Stimulated activated CD8-positive, alpha-beta memory T cell treated with anti-CD3 and anti-CD28 coated beads, Interleukin-12 subunit alpha, Interleukin-12 subunit beta, amount 100 ng/mL, for 1 hour (primary cell): Measurements from ENCODE around the gene MYL7.

ENCODE experiments used
- DNase-seq: peaks from one replicate; pipeline ENCODE4 v3.0.0-alpha.2; 2020; ENCODE audit warnings: low read depth

MYL7 gene

GRCh38 chr7:44099669-44100068 lies 41.5 kb downstream of the MYL7 start:
- DNase-seq: no peak

GRCh38 chr7:44098092-44099068 lies 42.8 kb downstream of the MYL7 start:
- no peak for DNase-seq

DNA sequence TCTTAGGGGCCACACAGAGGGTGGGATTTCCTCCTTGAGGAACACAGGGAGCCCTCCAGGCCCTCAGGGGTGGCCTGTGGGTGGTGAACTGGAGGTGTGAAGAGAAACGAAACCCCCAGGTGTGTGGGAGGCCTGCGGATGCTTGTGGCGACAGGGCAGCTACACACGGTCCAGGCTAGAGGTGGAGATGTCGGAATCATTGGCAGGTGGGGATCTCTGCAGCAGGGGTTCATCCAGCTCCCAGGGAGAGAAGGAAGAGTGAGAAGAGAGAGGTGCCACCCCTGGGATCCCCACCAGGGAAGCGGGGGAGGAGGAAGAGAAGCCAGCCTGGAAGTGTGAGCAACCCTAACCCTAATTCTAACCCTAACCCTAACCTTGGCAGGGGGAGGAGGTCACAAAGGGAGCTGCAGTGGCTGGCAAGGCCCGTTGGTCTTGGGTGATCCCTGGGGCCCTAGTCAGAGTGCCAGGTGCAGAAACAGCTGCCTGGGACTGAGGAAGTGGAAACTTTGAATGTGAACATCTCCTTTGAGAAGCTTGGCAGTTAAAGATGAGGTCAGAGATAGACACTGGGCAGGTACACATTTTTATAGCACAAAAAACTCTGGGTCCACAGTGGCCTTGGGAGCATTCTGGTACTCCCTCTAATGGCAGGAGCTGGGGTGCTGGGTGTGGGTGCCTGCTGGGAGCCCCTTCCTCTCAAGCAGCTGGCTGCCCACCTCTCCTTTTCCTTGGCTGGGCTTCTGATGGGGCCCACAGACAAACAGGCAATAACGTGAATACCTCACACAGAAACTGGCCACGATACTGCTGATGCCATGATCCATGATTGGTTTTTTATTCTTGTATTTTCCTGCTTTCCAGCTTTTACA lies 43.8 kb downstream of the MYL7 start:
- DNase-seq: no peak

DNA sequence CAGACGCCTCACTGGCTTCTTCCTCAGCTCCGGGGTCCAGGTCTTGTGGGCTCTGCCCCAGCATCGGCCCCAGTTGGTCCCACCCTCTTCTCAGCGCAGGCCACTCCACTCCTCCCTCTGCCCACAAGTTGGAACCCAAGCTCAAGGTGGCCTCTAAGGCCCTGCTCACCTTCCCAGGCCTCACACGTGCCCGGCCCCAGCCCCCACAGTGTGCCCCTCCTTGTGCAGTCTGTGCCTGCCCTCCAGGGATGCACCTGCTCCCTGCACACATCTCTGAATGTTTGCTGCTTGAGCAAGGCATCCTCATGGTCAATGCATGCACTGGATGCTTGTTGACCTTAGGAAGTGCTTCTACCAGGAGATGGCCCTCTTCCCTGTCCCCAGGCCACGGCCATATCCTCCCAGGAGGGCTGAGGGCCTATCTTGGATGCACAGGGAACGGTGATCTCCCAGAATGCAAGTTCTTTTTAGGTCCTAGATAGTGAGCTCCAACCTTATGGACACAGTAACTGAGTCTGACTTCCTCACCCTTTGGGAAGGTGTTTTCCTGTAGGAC lies 44.7 kb downstream of the MYL7 start:
- DNase-seq: no peak

DNA sequence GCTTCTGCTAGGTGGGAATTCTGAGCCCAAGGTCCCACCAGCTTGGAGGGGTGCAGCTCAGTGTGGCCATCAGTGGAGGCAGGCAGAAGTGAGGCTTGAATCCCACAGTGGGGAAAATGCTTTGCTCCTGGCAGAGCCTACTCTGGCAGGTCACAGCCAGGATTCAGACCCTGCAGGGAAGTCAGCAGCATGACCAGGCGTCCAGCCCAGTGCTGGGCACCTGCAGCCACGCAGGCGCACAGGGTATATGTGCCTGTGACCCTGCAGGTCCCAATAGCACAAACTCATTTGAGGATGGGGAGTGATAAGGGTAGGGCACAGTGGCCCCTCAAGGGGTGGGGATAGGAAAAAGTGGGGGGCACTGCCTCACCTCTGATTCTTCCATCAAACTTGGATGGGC lies 45.4 kb downstream of the MYL7 start:
- DNase-seq: no peak

GRCh38 chr7:44094883-44095592 lies 46.1 kb downstream of the MYL7 start:
- no peak for DNase-seq

DNA sequence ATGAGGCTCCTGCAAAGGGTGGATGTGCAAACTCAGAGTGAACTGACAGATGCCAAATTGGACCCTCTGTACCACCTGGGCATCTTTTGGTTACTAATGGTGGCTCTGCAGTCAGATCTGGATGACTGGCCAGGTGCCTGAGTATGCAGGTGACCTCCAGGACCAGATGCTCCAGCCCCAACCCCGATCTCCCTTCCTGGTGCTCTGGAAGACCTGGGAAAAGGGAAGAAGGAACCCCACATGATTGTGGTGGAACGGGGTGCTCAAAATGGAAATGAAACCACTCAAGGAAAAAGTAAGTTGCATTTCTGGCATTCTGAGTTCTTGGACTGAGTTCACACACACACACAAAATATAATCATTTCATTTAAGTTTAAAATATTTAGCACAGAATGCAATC lies 46.8 kb downstream of the MYL7 start:
- DNase-seq: no peak

DNA sequence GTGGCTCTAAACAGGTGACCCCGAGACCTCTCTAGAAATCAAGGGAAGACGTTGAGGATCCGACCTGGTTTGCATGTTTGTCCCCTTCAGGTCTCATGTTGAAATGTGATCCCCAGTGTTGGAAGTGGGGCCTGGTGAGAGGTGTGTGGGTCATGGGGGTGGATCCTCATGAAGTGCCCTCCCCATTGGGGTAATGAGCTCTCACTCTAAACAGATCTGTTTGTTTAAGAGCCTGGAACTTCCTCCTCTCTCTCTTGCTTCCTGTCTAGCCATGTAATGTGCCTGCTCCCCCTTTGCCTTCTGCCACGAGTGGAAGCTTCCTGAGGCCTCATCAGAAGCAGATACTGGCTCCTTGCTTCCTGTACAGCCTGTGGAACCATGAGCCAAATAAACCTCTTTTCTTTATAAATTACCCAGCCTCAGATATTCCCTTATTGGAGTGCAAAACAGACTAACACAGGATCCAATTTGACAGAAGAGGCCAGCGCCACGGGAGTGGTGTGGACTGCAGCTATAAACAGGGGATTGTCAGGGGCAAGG lies 48.0 kb downstream of the MYL7 start:
- no peak for DNase-seq
